Measurements from ENCODE around the gene APOL1. TPM values are rescaled to one million over a fixed set of nuclear protein-coding genes. Genes with fewer than 3 reads are reported as not detected.
A peak's percentile ranks its signal among the peaks of the same experiment; 100 is the strongest.

Gene APOL1
- total RNA-seq, 2 experiments from 2014 or later: 6.4 to 7.3 TPM

- intact Hi-C loops (cut with DNase I, micrococcal nuclease): no loop called here
- peaks cover 79% of the 10 kb centered on the region for H3K4me1 ChIP-seq (ENCODE audit: insufficient read depth, low read length)
- DNase-seq (peak in 1 of 14 experiments; percentile 2), ATAC-seq (ENCODE audit: poor library complexity) (no peak)
- CTCF ChIA-PET: interaction anchor here (0.9 kb wide), 1 partner anchor 14 kb away, joined by 3 read pairs; no protein-coding TSS in a partner anchor
- TF ChIP-seq, protein P1, sequence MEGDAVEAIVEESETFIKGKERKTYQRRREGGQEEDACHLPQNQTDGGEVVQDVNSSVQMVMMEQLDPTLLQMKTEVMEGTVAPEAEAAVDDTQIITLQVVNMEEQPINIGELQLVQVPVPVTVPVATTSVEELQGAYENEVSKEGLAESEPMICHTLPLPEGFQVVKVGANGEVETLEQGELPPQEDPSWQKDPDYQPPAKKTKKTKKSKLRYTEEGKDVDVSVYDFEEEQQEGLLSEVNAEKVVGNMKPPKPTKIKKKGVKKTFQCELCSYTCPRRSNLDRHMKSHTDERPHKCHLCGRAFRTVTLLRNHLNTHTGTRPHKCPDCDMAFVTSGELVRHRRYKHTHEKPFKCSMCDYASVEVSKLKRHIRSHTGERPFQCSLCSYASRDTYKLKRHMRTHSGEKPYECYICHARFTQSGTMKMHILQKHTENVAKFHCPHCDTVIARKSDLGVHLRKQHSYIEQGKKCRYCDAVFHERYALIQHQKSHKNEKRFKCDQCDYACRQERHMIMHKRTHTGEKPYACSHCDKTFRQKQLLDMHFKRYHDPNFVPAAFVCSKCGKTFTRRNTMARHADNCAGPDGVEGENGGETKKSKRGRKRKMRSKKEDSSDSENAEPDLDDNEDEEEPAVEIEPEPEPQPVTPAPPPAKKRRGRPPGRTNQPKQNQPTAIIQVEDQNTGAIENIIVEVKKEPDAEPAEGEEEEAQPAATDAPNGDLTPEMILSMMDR (IDR thresholded peaks at IDR 0.05): no peak
- no peaks in the 10 kb centered on the region for H3K27me3 Mint-ChIP-seq
- no peak overlapping the region for H3K4me3 ChIP-seq (ENCODE audit: low read length)
- H3K4me1 Mint-ChIP-seq (ENCODE audit: low read depth): peaks cover 45% of the 10 kb centered on the region
- no peak overlapping the region for H3K27ac ChIP-seq (ENCODE audit: low read depth in 1 of 2, low read length in 2 of 2)
- POLR2A ChIA-PET: no interaction called here
- no peaks in the 10 kb centered on the region for H3K27me3 ChIP-seq (ENCODE audit: control insufficient read depth in 1 of 2, insufficient read depth in 2 of 2, low read length in 2 of 2)
- peak overlapping the region; percentile 83 for H3K27ac Mint-ChIP-seq
- H3K4me3 Mint-ChIP-seq: peak overlapping the region; percentile 65
- peaks cover 85% of the 10 kb centered on the region for H3K36me3 ChIP-seq (ENCODE audit: insufficient read depth, low read length)
- peaks cover 0 to 20% of the 10 kb centered on the region in 2 experiments for H3K9me3 ChIP-seq (ENCODE audit: control insufficient read depth in 1 of 2, insufficient read depth in 1 of 2, low read length in 2 of 2)
- no peaks in the 10 kb centered on the region for H3K9me3 Mint-ChIP-seq
- peaks cover 96% of the 10 kb centered on the region for H3K36me3 Mint-ChIP-seq (ENCODE audit: low read depth)
These were observed 39.2 kb downstream of the APOL1 start for GRCh38 chr22:36291831-36292740.

- H3K9me3 ChIP-seq (ENCODE audit: control insufficient read depth in 1 of 2, insufficient read depth in 1 of 2, low read length in 2 of 2): peaks cover 0 to 20% of the 10 kb centered on the region in 2 experiments
- DNase-seq (peak in 1 of 14 experiments; percentile 2), ATAC-seq (ENCODE audit: poor library complexity) (no peak)
- TF ChIP-seq, protein P1 (IDR thresholded peaks at IDR 0.05): no peak
- ChIA-PET CTCF (interaction anchor here (1.4 kb wide), 1 partner anchor 177 kb away, joined by 5 read pairs; no protein-coding TSS in a partner anchor), POLR2A (interaction anchor here (0.9 kb wide), 1 partner anchor 162 kb away, joined by 3 read pairs; no protein-coding TSS in a partner anchor)
- Mint-ChIP-seq H3K4me3 (no peak overlapping the region), H3K9me3 (no peaks in the 10 kb centered on the region), H3K4me1 (ENCODE audit: low read depth) (peaks cover 40% of the 10 kb centered on the region), H3K27me3 (no peaks in the 10 kb centered on the region), H3K36me3 (ENCODE audit: low read depth) (peaks cover 96% of the 10 kb centered on the region), H3K27ac (peak overlapping the region; percentile 83)
- intact Hi-C loops (cut with DNase I, micrococcal nuclease): no loop called here
- H3K36me3 ChIP-seq (ENCODE audit: insufficient read depth, low read length): peaks cover 86% of the 10 kb centered on the region
- no peak overlapping the region for H3K4me3 ChIP-seq (ENCODE audit: low read length)
- peaks cover 70% of the 10 kb centered on the region for H3K4me1 ChIP-seq (ENCODE audit: insufficient read depth, low read length)
- no peaks in the 10 kb centered on the region for H3K27me3 ChIP-seq (ENCODE audit: control insufficient read depth in 1 of 2, insufficient read depth in 2 of 2, low read length in 2 of 2)
- H3K27ac ChIP-seq (ENCODE audit: low read depth in 1 of 2, low read length in 2 of 2): peak overlapping the region in 1 of 2 donors; percentile 15
These were observed 40.0 kb downstream of the APOL1 start for GRCh38 chr22:36292823-36293530.

GRCh38 chr22:36293606-36294292 lies 40.8 kb downstream of the APOL1 start:
- TF ChIP-seq, protein P1 (IDR thresholded peaks at IDR 0.05): no peak
- DNase-seq: no peak
- Mint-ChIP-seq H3K9me3 (no peaks in the 10 kb centered on the region), H3K4me1 (ENCODE audit: low read depth) (peaks cover 34% of the 10 kb centered on the region), H3K27ac (peak overlapping the region; percentile 74), H3K27me3 (no peaks in the 10 kb centered on the region), H3K36me3 (ENCODE audit: low read depth) (peaks cover 96% of the 10 kb centered on the region), H3K4me3 (peak overlapping the region; percentile 20)
- Histone ChIP-seq H3K4me1 (ENCODE audit: insufficient read depth, low read length) (peaks cover 62% of the 10 kb centered on the region), H3K4me3 (ENCODE audit: low read length) (no peak overlapping the region), H3K27ac (ENCODE audit: low read depth in 1 of 2, low read length in 2 of 2) (no peak overlapping the region), H3K9me3 (ENCODE audit: control insufficient read depth in 1 of 2, insufficient read depth in 1 of 2, low read length in 2 of 2) (peaks cover 0 to 20% of the 10 kb centered on the region in 2 experiments), H3K27me3 (ENCODE audit: control insufficient read depth in 1 of 2, insufficient read depth in 2 of 2, low read length in 2 of 2) (no peaks in the 10 kb centered on the region), H3K36me3 (ENCODE audit: insufficient read depth, low read length) (peaks cover 86% of the 10 kb centered on the region)
- intact Hi-C loops (cut with DNase I, micrococcal nuclease): no loop called here
- ChIA-PET POLR2A (interaction anchor here (0.9 kb wide), 1 partner anchor 161 kb away, joined by 3 read pairs; no protein-coding TSS in a partner anchor), CTCF (interaction anchor here (1.4 to 1.9 kb wide), 2 partner anchors 8 to 177 kb away, joined by 5 to 7 read pairs; no protein-coding TSS in a partner anchor)
- ATAC-seq (ENCODE audit: poor library complexity): no peak
